Hepatocyte (in vitro differentiated cells): ENCODE results near the gene ARHGAP5.

Experiments
- EZH2phosphoT487 ChIP-seq: fragments of 200-600 bp; sonication (generic); IDR thresholded peaks from one replicate; pipeline ENCODE4 v1.6.1; 2018; ENCODE audit warnings: antibody characterized with exemption, mild to moderate bottlenecking, low read depth, moderate library complexity; ENCODE audit not compliant: unreplicated experiment, severe bottlenecking
- TF ChIP-seq, protein P1 (sequence below): fragments of 200-600 bp; sonication (generic); IDR thresholded peaks from 2 replicates; pipeline ENCODE4 v1.5.1; 2016; ENCODE audit warnings: antibody characterized with exemption, mild to moderate bottlenecking; ENCODE audit not compliant: poor library complexity

DNA sequence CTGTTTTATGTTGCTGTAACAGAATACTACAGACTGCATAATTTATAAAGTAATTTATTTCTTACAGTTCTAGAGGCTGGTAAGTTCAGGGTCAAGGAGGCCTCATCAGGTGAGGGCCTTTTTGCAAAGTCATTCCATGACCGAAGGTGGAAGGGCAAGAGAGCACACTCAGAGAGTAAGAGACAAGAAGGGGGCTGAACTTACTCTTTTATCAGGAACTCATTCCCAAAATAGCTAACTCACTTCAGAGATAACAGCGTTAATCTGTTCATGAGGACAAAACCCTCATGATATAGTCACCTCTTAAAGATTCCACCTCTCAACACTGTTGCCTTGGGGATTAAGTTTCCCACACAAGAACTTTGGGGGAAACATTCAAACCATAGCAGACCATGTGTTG, 73.3 kb downstream of the ARHGAP5 start:
- TF ChIP-seq, protein P1, sequence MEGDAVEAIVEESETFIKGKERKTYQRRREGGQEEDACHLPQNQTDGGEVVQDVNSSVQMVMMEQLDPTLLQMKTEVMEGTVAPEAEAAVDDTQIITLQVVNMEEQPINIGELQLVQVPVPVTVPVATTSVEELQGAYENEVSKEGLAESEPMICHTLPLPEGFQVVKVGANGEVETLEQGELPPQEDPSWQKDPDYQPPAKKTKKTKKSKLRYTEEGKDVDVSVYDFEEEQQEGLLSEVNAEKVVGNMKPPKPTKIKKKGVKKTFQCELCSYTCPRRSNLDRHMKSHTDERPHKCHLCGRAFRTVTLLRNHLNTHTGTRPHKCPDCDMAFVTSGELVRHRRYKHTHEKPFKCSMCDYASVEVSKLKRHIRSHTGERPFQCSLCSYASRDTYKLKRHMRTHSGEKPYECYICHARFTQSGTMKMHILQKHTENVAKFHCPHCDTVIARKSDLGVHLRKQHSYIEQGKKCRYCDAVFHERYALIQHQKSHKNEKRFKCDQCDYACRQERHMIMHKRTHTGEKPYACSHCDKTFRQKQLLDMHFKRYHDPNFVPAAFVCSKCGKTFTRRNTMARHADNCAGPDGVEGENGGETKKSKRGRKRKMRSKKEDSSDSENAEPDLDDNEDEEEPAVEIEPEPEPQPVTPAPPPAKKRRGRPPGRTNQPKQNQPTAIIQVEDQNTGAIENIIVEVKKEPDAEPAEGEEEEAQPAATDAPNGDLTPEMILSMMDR = no peak
- no peak for TF ChIP-seq EZH2phosphoT487
